ENCODE results near the gene SYNJ2. TPM values are rescaled to one million over a fixed set of nuclear protein-coding genes. Genes with fewer than 3 reads are reported as not detected.
A peak's percentile ranks its signal among the peaks of the same experiment; 100 is the strongest.

Gene SYNJ2
- total and polyA plus RNA-seq, 2 experiments from 2014 or later: 2.8 to 5.6 TPM

GRCh38 chr6:158030380-158031300 lies 49.0 kb downstream of the SYNJ2 start:
- H3K4me1 ChIP-seq (ENCODE audit: insufficient read depth): no peaks in the 10 kb centered on the region; the same call in 1 of the 2 replicates
- no peaks in the 10 kb centered on the region for H3K79me2 ChIP-seq (replicated peaks; ENCODE audit: insufficient read depth)

More at GRCh38 chr6:158030380-158031300, 49.0 kb downstream of the SYNJ2 start:
- H3K27me3 Mint-ChIP-seq (ENCODE audit: insufficient read depth, low read depth, poor library complexity): peaks cover 21% of the 10 kb centered on the region
- Histone ChIP-seq H3K36me3 (ENCODE audit: insufficient read depth) (no peaks in the 10 kb centered on the region), H3K27me3 (ENCODE audit: insufficient read depth) (no peaks in the 10 kb centered on the region), H2AFZ (no peak overlapping the region), H3K4me3 (no peak overlapping the region), H4K20me1 (replicated peaks; ENCODE audit: insufficient read depth) (no peaks in the 10 kb centered on the region), H3F3A (replicated peaks; ENCODE audit: low read depth) (no peaks in the 10 kb centered on the region), H3K9me2 (ENCODE audit: insufficient read depth) (no peaks in the 10 kb centered on the region), H3K27ac (ENCODE audit: low read depth) (no peak overlapping the region), H3K4me2 (no peak overlapping the region)
- no peak overlapping the region for H3K4me3 Mint-ChIP-seq
- no peak for DNase-seq (ENCODE audit: low spot score)
- TF ChIP-seq EZH2 (IDR thresholded peaks at IDR 0.05; ENCODE audit: low read depth, unreplicated experiment) (no peak), REST (IDR thresholded peaks at IDR 0.05; ENCODE audit: unreplicated experiment) (no peak), ETS1 (IDR thresholded peaks at IDR 0.05) (no peak)
- peaks cover 5% of the 10 kb centered on the region; the same call in 2 of the 3 replicates for H3K36me3 Mint-ChIP-seq (ENCODE audit: low read depth)
- ATAC-seq: no peak
- peaks cover 33% of the 10 kb centered on the region for H3K4me1 Mint-ChIP-seq
- H3K9me3 Mint-ChIP-seq: no peaks in the 10 kb centered on the region
- H3K27ac Mint-ChIP-seq: peak overlapping the region; percentile 50; the same call in 1 of the 2 replicates

Data from GM23338 (cell line).